NCI-H146 treated with DMSO at 0.1 percent for 48 hours (cell line): ENCODE measurements around the gene IQCK.

ENCODE experiments used
- DNase-seq: peaks from one replicate; lab custom pipeline; 2025; ENCODE audit not compliant: unreplicated experiment; lab: John Stamatoyannopoulos, UW

The IQCK gene

GRCh38 chr16:19879241-19879792 is 161.2 kb downstream of the IQCK start:
- DNase-seq: peak; percentile 100

- no peak for DNase-seq
These were observed 163.0 kb downstream of the IQCK start for GRCh38 chr16:19881028-19881427.

GRCh38 chr16:19881783-19882182 is 163.7 kb downstream of the IQCK start:
- no peak for DNase-seq

GRCh38 chr16:19882186-19882585 is 164.1 kb downstream of the IQCK start:
- DNase-seq: peak; percentile 25

DNA sequence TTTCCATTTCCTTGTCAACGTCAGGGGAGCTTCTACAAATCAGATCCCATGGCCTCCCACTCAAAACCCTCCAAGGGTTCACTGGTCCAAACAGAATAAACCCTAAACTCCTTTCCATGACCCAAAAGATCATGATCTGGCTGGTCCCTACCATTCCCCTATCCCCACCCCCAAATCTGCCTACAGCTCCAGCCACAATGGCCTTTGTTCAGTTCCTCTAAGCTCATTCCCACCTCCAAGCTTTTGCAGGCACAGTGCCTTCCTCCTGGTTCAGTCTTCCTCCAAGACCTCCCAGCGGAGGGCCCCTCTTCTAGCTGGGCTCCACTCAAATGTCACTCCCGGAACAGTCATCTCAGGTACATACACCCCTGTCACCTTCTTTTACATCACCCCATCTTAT is 164.6 kb downstream of the IQCK start:
- DNase-seq: peak; percentile 27

- peak; percentile 77 for DNase-seq
These were observed 165.4 kb downstream of the IQCK start for GRCh38 chr16:19883296-19883965.

GRCh38 chr16:19883966-19884485 is 166.0 kb downstream of the IQCK start:
- peak; percentile 37 for DNase-seq

DNA sequence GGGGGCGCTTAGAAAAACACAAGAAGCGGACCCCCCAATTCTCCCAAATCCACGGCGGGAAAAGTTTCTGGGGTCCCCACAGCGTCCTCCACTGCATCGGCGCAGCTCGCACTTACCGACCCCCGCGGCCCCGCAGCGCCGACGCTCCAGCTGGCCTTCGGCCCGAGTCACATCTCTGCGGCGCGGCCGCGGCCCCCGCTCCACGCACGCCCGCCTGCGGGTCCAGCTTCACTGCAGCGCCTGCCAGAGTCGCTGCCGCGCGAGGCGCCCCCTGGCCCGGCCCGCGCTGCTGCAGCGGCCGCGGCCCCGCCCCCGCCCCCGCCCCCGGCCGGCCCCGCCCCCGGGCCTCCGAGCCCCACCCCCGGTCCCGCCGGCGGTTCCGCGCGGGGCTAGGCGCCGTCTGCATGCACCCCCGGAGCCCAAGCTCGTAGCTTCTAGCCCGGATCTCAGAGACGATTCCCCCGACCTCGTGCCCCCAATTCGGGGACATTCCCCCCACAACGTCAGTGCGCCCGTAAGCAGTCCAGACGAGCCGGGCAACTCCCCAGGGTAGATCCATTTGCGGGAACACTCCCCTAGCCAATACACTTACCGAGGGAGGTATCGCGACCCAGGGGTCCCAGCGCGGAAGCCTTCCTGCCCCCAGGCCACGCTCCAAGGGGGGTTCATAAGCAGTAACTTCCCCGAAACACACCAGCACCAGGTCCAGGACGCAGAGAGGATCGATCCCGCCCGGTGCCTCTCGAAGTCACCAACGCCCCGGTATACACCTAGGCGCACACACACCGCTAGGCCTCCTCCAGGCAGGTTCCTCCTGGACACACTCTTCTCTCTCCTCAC is 166.8 kb downstream of the IQCK start, which contains the start of gene GPRC5B:
Gene GPRC5B, minus strand, starts transcription at position 238 of the 840 bp plus-strand sequence. CDS start 12,003 bp downstream, outside the sequence.
- peak; percentile 26 for DNase-seq

DNA sequence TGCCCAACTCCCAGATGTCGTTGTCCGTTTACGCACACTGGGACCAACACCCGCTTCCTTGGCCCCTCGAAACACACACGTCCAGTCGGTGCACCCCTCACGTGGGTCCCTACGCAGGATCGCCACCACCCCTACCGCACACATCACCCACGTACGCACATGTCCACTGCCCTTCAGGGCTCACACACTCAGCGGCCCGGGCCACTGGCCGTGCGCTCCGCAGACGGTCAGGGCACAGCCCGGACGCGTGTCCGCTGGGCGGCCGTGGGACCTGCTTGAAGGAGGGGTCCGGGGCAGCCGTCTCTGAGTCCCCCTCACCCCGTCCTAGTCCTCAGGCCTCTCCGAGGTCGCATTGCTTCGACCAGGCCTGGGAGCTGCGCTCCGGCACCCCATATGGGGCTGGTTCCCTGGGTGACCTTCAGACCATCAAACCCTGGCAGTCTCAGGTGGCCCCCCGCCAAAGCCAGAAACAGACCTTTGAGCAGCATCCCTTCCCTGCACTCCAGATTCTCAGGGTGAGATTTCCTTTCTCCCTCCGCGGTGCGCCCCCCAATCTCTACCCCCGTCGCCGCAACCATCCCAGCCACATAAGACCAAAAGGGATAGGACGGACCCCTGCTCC is 167.5 kb downstream of the IQCK start:
- no peak for DNase-seq

DNA sequence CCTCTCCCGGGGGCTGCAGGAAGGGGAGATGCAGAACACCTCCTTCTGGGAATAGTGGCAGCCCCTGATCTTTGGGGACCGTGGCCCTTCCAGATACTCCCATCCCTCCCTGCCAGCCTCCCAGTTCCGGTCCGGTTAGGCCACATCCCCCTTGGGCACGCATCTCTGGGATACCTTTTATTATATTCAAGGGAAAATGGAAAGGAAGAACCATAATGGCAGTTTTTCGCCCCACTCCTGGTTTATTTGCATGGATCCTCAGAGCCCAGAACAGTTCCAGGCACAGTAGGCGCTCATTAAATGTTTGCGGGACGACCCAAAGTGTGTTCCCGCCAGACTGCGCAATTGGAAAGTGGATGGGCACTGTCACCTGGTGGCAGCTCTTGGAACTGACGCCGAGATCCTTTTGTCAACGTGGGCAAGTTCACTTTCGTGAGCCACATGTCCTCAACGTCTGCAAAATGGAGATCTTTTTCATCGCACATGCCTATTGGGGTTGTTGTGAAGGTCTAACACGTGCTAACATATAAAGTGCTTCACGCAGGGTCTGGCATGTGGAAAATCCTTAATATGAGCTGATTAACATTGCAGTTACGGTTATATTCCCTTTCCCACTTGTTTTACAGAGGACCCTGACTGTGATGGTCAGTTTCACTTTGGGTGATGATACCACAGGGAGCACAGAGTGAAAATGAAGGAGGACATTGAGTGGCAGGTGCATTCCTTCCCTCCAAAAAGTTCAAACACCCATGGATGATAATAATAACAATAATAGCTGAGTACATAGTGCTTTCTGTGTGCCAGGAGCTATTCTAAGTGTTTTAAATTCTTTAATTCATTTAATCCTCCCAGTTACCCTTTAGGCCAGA is 168.2 kb downstream of the IQCK start:
- peak; percentile 63 for DNase-seq

- DNase-seq: no peak
These were observed 170.8 kb downstream of the IQCK start for GRCh38 chr16:19888834-19889233.

- no peak for DNase-seq
These were observed 172.8 kb downstream of the IQCK start for GRCh38 chr16:19890901-19891300.

- no peak for DNase-seq
These were observed 174.8 kb downstream of the IQCK start for GRCh38 chr16:19892902-19893301.

GRCh38 chr16:19894586-19894985 is 176.5 kb downstream of the IQCK start:
- DNase-seq: no peak

GRCh38 chr16:19896951-19897350 is 178.9 kb downstream of the IQCK start:
- no peak for DNase-seq

DNA sequence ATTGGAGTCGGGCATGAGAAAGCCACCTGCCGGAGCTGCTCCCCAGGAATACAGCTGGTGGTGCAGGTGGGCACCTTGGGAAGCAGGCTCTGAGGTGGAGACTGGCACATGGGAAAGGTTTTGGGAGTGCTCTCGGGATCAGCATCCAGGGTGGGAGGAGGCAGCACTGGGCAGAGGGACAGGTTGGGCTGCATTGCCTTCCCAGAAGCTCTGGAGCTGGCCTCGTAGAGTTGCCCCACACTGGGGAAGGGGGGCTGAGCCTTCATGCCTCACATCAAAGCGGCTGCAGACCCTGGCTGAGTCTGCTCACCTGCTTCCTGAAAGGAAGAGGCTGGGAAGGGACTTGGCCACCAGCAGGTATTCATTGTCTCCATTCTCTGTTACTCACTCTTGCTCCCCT is 180.1 kb downstream of the IQCK start:
- DNase-seq: no peak

DNA sequence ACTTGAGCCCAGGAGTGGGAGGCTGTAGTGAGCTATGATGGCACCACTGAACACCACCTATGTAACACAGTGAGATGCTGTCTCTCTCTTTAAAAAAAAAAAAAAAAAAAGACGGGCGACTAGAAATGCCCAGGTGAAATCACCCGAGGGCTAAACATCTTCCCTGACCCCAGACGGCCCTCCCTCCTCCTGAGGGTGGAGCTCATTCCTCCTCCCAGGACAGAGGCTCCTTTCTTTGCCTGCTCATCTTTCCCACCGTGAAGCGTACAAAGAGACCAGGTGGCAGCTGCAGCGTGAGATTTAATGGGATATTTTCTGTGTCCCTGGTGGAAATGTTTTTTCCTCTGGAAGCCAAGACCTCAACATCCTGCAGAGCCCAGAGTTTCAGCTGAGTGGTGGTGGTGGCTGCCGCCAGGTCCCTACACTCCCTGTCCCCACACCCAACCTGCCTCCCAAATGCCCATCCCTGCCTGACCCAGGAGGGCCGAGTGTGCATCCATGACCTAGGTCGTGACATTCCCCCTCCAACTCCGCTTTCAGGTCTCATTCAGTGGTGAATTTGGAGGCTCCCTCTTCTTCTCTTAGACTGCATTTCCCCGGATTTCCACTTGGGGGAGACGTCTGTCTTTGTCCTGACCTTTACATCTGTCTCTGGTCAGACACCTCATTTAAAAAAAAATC is 181.0 kb downstream of the IQCK start:
- DNase-seq: peak; percentile 63

DNA sequence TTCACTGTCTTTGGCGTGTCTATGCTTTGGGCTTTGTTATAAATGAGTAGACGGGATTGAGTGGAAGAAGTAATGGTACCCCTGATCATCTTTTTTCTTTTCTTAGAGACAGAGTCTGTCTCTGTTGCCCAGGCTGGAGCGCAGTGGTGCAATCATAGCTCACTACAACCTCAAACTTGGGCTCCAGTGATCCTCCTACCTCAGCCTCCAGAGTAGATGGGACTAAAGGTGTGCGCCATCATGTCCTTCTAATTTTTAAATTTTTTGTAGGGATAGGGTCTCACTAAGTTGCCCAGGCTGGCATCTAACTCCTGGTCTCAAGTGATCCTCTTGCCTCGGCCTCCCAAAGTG is 181.5 kb downstream of the IQCK start:
- no peak for DNase-seq

DNA sequence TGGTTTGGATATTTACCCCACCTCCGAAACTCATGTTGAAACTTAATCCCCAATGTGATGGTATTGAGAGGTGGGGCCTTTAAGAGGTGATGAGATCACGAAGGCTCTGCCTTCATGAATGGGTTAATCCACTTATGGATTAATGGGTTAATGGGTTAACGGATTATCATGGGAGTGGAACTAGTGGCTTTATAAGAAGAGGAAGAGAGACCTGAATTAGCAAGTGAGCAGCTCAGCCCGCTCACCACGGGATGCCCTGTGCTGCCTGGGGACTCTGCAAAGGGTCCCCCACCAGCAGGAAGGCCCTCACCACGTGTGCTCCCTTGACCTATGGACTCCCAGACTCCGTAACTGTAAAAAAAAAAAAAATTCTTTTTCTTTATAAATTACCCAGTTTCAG is 183.1 kb downstream of the IQCK start:
- no peak for DNase-seq
